Heart left ventricle (tissue), 16 donors: ENCODE measurements around the gene SHROOM2. TPM values are rescaled to one million over a fixed set of nuclear protein-coding genes. Genes with fewer than 3 reads are reported as not detected.

ENCODE experiments used
- ATAC-seq, 4 donors: fragments of 200-7000 bp; cut with Tn5 transposase; one replicate each; pipeline ENCODE4 v1.9.1; 2020 to 2022; ENCODE audit warnings: moderate library complexity in 4 of 4, mild to moderate bottlenecking in 3 of 4, moderate number of reproducible peaks in 1 of 4
- DNase-seq, 5 donors: peaks; one replicate each; pipeline ENCODE4 v3.0.0-alpha.2; 2020
- H3K27ac ChIP-seq, 12 donors: fragments of 200-600 bp; sonication (generic) in 4 of 12; one replicate each; pipeline versions ENCODE4 v1.5.0 to v1.8.0; 2016 to 2022; ENCODE audit warnings: mild to moderate bottlenecking in 2 of 12
- H3K27me3 ChIP-seq, 9 donors: fragments of 200-600 bp; sonication (generic) in 2 of 9; one replicate each; pipeline versions ENCODE4 v1.5.1 to v1.8.0; 2016 to 2022; ENCODE audit warnings: mild to moderate bottlenecking in 3 of 9
- H3K36me3 ChIP-seq, 9 donors: fragments of 200-600 bp; sonication (generic) in 2 of 9; one replicate each; pipeline versions ENCODE4 v1.5.0 to v1.8.0; 2018 to 2022; ENCODE audit warnings: mild to moderate bottlenecking in 2 of 9
- H3K4me1 ChIP-seq, 12 donors: fragments of 200-600 bp; sonication (generic) in 4 of 12; one replicate each; pipeline versions ENCODE4 v1.5.0 to v1.8.0; 2016 to 2022; ENCODE audit warnings: mild to moderate bottlenecking in 3 of 12
- H3K4me3 ChIP-seq, 12 donors: fragments of 200-600 bp; sonication (generic) in 4 of 12; one replicate each; pipeline versions ENCODE4 v1.5.0 to v1.8.0; 2017 to 2022; ENCODE audit warnings: mild to moderate bottlenecking in 9 of 12, moderate library complexity in 4 of 12
- H3K9me3 ChIP-seq, 12 donors: fragments of 200-600 bp; sonication (generic) in 4 of 12; one replicate each; pipeline versions ENCODE4 v1.5.0 to v1.8.0; 2016 to 2022; ENCODE audit warnings: mild to moderate bottlenecking in 1 of 12
- CTCF ChIP-seq, 12 donors: fragments of 200-600 bp; sonication (generic) in 4 of 12; IDR thresholded peaks; one replicate each; pipeline versions ENCODE4 v1.5.0 to v1.8.0; 2018 to 2022; ENCODE audit warnings: antibody characterized with exemption in 12 of 12, mild to moderate bottlenecking in 5 of 12
- POLR2A ChIP-seq, 2 donors: fragments of 450-650 bp; IDR thresholded peaks; one replicate each; pipeline ENCODE4 v1.6.1; 2017; ENCODE audit warnings: antibody characterized with exemption in 2 of 2, mild to moderate bottlenecking in 2 of 2, moderate library complexity in 2 of 2
- WGBS, 4 donors: extraction: QIAGEN DNeasy Blood & Tissue Kit in 2 of 4; methylation state at CpG; one replicate each; pipeline versions ENCODE4 v1.1.5 to v1.1.7; 2013 to 2018; 5-methylcytosine and 5-hydroxymethylcytosine counted together
- intact Hi-C, 10 donors: fragments of 100-400 bp; cut with DNase I; formaldehyde crosslinking; loops; one replicate each; pipeline versions ENCODE4 v1.11.1 to v1.14.2; 2022
- polyA plus RNA-seq, 2 donors: library from polyadenylated mRNA; stranded (reverse); fragments of 200-250 nt; gene quantifications; one replicate each; pipeline ENCODE4 v1.2.3, GENCODE V29; 2013
- total RNA-seq, 9 donors: library from RNA; depleted of rRNA in 2 of 9; stranded (reverse); fragments of >200 nt in 2 of 9; fragmentation: NEBNext Ultra II Directional in 3 of 9; extraction: Animal tissue kit (Norgen Biotek cat#: 25700) in 3 of 9; gene quantifications; one replicate each; pipeline versions ENCODE4 v1.1.0 to v1.2.4, GENCODE V29; 2016 to 2023
- donor health status: ischemic (EF 13 %, LVEDD 7.1; RV severe dilation, severe dysfunction).
- donor health status: healthy with polysubstance abuse.
- donor health status: DM: no; HTN: yes; CAD: no.
- donor health status: DM: no; HTN: no; CAD: no.
- donor health status: ischemic (EF 25% LVEDD 6.9; RV normal size, moderate dysfunction).
- donor health status: ischemic (EF 25% LVEDD 5.7; RV mildly dilated, moderate dysfunction).
- donor health status: healthy.
- donor health status: DM: yes; HTN: yes; CAD: no.
- donor health status: ischemic (EF 35%, LVEDD 5.7; RV mildly dilated, moderate dysfunction).
- donor health status: nonischemic (EF 11% LVEDD 7.7; RV severe dilation, severe dysfunction).
- donor health status: DM: yes; HTN: yes; CAD: no.
- donor health status: PGD.
- donor health status: ischemic (EF 29% LVEDD 5.4; RV normal size, mild dysfunction).
- donor health status: nonischemic (EF 23%, LVEDD 6.1; RV moderate dilation, normal function).

The SHROOM2 gene
- total and polyA plus RNA-seq, 11 donors = 0.38 to 1.7 (median 0.83) TPM

DNA sequence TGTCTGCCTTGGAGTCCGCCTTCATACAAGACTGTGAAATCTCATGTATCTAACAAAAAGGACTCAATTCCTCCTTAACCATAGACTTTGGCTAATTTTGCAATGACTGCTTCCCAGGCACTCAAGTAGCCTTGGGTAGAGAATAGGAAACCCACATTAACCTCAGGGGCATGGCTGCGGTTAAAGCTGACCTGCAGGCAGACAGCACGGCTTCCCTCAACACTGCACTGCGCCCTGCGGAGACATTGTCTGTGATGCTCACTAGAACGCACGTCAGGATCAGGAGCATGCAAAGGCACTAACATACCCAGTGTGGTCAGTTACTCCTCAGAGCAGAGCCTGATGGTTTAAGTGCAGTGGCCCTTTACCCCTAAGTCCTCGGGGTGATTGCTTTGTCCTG is 10.3 kb upstream of the SHROOM2 start:
- ATAC-seq (no peak), DNase-seq (no peak)
- TF ChIP-seq POLR2A (IDR thresholded peaks at IDR 0.05) = no peak
- TF ChIP-seq CTCF (IDR thresholded peaks at IDR 0.05) = no peak
- Histone ChIP-seq H3K36me3 (no peaks in the 10 kb centered on the region), H3K27ac (no peak overlapping the region), H3K9me3 (no peaks in the 10 kb centered on the region), H3K4me3 (no peak overlapping the region), H3K4me1 (no peaks in the 10 kb centered on the region), H3K27me3 (peaks cover 0 to 28% (median 0%) of the 10 kb centered on the region in 9 donors)
- intact Hi-C loops = no loop called here
- 77 to 93% (median 90%) methylated on average over 6 to 8 of the region's 8 CpGs for WGBS, 4 donors

- ATAC-seq (no peak), DNase-seq (no peak)
- Histone ChIP-seq H3K4me1 (peaks cover 0 to 15% (median 0%) of the 10 kb centered on the region in 12 donors), H3K27me3 (peaks cover 0 to 41% (median 0%) of the 10 kb centered on the region in 9 donors), H3K27ac (no peak overlapping the region), H3K36me3 (no peaks in the 10 kb centered on the region), H3K9me3 (no peaks in the 10 kb centered on the region), H3K4me3 (no peak overlapping the region)
- no peak for TF ChIP-seq CTCF (IDR thresholded peaks at IDR 0.05)
- no peak for TF ChIP-seq POLR2A (IDR thresholded peaks at IDR 0.05)
- 79 to 93% (median 90%) methylated on average over 7 of the region's 7 CpGs for WGBS, 4 donors
- intact Hi-C loops = no loop called here
Measured at GRCh38 chrX:9781941-9782340, 4.3 kb upstream of the SHROOM2 start.

DNA sequence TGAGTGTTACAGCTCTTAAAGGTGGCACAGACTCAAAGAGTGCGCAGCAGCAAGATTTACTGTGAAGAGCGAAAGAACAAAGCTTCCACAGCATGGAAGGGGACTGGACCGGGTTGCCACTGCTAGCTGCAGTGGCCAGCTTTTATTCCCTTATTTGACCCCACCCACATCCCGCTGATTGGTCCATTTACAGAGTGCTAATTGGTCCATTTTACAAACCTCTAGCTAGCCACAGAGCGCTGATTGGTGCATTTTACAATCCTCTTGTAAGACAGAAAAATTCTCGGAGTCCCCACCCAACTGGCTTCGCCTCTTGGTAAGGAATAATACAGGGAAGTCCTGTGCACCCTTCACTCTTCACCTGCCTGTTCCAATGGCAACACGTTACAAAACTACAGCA is 1.9 kb upstream of the SHROOM2 start:
- Histone ChIP-seq H3K4me1 (peaks cover 0 to 17% (median 0%) of the 10 kb centered on the region in 12 donors), H3K27me3 (peaks cover 0 to 62% (median 0%) of the 10 kb centered on the region in 9 donors), H3K27ac (no peak overlapping the region), H3K36me3 (no peaks in the 10 kb centered on the region), H3K4me3 (no peak overlapping the region), H3K9me3 (no peaks in the 10 kb centered on the region)
- TF ChIP-seq CTCF (IDR thresholded peaks at IDR 0.05) (no peak), POLR2A (IDR thresholded peaks at IDR 0.05) (no peak)
- intact Hi-C loops = no loop called here
- ATAC-seq (no peak), DNase-seq (no peak)
- WGBS, 4 donors = 78 to 96% (median 92%) methylated on average over 8 of the region's 8 CpGs

DNA sequence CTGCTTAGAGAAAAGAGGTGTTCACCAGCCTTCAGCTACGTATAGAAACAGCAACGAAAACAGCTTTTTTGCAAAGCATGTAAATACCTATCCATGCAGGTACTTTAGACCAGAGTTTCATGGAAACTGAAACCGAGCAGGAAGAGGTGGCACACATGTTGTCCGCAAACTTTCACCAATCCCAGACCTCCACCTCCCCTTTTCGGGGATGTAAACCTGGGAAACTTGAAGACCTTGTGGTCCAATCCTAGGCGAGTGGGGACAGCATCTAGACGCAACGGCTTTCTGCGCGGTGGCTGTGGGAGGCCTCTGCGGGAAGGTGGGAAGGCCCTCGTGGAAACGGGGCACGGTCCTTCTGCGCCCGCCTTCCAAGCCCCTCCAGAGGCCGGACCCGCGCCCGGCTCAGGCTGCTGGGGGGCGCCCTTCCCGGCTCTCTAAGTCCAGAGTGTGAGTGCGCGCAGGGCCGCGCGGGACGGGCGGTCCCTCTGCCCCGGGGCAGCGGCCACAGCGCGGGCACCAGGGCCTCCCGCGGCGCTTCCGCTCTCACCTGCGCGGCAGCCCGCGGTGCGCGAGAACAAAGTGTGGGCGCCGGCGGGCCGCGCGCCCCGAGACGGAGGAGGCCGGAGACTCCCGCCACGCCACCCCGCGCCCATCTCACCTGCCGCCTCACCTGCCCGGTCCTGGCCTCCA is 830 bp upstream of the SHROOM2 start:
- Histone ChIP-seq H3K4me3 (peak overlapping the region in 11 of 12 donors; percentile 8 to 68 (median 51)), H3K27ac (no peak overlapping the region), H3K4me1 (peaks cover 0 to 17% (median 0%) of the 10 kb centered on the region in 12 donors), H3K36me3 (no peaks in the 10 kb centered on the region), H3K9me3 (no peaks in the 10 kb centered on the region), H3K27me3 (peaks cover 0 to 72% (median 0%) of the 10 kb centered on the region in 9 donors)
- DNase-seq (no peak), ATAC-seq (peak in 2 of 4 donors; percentile 24 to 33)
- TF ChIP-seq POLR2A (IDR thresholded peaks at IDR 0.05) (no peak), CTCF (IDR thresholded peaks at IDR 0.05) (no peak)
- intact Hi-C loops = no loop called here
- WGBS, 4 donors = 12 to 42% (median 15%) methylated on average over 27 to 58 of the region's 58 CpGs
